Erythroblast (primary cell): ENCODE results near the gene CBFB.

Source experiments
- GATA1 ChIP-seq: IDR thresholded peaks from 2 replicates; pipeline ENCODE4 v1.6.1; 2011; ENCODE audit warnings: low read depth, mild to moderate bottlenecking, control low read depth, low read length, moderate library complexity
- POLR2A ChIP-seq: IDR thresholded peaks from 2 replicates; pipeline ENCODE4 v1.6.1; 2011; ENCODE audit warnings: mild to moderate bottlenecking, low read length

- TF ChIP-seq POLR2A (no peak), GATA1 (no peak)
Observed at GRCh38 chr16:67030221-67030962, 1.4 kb downstream of the CBFB start.
